ENCODE results near the gene SFSWAP. TPM values are rescaled to one million over a fixed set of nuclear protein-coding genes. Genes with fewer than 3 reads are reported as not detected.
"Not testable (repeated sequence)": the region's sequence is repeated elsewhere in the genome, so short reads cannot be mapped to it uniquely, and the experiment has no call there.

Gene SFSWAP
- polyA plus RNA-seq, 4 donors = 19.7 to 34.7 (median 33.4) TPM

DNA sequence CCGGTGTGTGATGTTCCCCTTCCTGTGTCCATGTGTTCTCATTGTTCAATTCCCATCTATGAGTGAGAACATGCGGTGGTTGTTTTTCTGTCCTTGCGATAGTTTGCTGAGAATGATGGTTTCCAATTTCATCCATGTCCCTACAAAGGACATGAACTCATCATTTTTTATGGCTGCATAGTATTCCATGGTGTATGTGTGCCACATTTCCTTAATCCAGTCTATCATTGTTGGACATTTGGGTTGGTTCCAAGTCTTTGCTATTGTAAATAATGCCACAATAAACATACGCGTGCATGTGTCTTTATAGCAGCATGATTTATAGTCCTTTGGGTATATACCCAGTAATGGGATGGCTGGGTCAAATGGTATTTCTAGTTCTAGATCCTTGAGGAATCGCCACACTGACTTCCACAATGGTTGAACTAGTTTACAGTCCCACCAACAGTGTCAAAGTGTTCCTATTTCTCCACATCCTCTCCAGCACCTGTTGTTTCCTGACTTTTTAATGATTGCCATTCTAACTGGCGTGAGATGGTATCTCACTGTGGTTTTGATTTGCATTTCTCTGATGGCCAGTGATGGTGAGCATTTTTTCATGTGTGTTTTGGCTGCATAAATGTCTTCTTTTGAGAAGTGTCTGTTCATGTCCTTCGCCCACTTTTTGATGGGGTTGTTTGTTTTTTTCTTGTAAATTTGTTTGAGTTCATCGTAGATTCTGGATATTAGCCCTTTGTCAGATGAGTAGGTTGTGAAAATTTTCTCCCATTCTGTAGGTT, 98.8 kb downstream of the SFSWAP start:
- H3K4me3 ChIP-seq (ENCODE audit: low read depth in 1 of 3, low read length in 3 of 3); H3K36me3 ChIP-seq (ENCODE audit: control insufficient read depth in 3 of 3, insufficient read depth in 2 of 3, low read depth in 1 of 3, low read length in 3 of 3); H3K27ac ChIP-seq (ENCODE audit: low read depth in 1 of 3, low read length in 2 of 3); H3K27me3 ChIP-seq (ENCODE audit: control insufficient read depth in 3 of 3, insufficient read depth in 3 of 3, low read length in 3 of 3); DNase-seq; FAIRE-seq; H3K4me1 ChIP-seq (ENCODE audit: control insufficient read depth in 3 of 3, insufficient read depth in 2 of 3, low read depth in 1 of 3, low read length in 2 of 3): not testable (repeated sequence)
- 82 to 94% (median 83%) methylated on average over 5 to 7 of the region's 9 CpGs for WGBS, 3 donors
- H3K9me3 ChIP-seq (ENCODE audit: control insufficient read depth in 2 of 2, insufficient read depth in 1 of 2, low read depth in 1 of 2, low read length in 1 of 2) = peaks cover 1 to 12% of the 10 kb centered on the region in 2 donors

GRCh38 chr12:131810726-131811125, 99.8 kb downstream of the SFSWAP start:
- no peaks in the 10 kb centered on the region for H3K27me3 ChIP-seq (ENCODE audit: control insufficient read depth in 3 of 3, insufficient read depth in 3 of 3, low read length in 3 of 3)
- no peak overlapping the region for H3K27ac ChIP-seq (ENCODE audit: low read depth in 1 of 3, low read length in 2 of 3)
- H3K36me3 ChIP-seq (ENCODE audit: control insufficient read depth in 3 of 3, insufficient read depth in 2 of 3, low read depth in 1 of 3, low read length in 3 of 3) = no peaks in the 10 kb centered on the region
- no peaks in the 10 kb centered on the region for H3K4me1 ChIP-seq (ENCODE audit: control insufficient read depth in 3 of 3, insufficient read depth in 2 of 3, low read depth in 1 of 3, low read length in 2 of 3)
- WGBS, 3 donors = 69 to 74% (median 70%) methylated on average over 13 of the region's 13 CpGs
- H3K9me3 ChIP-seq (ENCODE audit: control insufficient read depth in 2 of 2, insufficient read depth in 1 of 2, low read depth in 1 of 2, low read length in 1 of 2) = peaks cover 1 to 12% of the 10 kb centered on the region in 2 donors
- no peak overlapping the region for H3K4me3 ChIP-seq (ENCODE audit: low read depth in 1 of 3, low read length in 3 of 3)
- FAIRE-seq = no peak
- no peak for DNase-seq

DNA sequence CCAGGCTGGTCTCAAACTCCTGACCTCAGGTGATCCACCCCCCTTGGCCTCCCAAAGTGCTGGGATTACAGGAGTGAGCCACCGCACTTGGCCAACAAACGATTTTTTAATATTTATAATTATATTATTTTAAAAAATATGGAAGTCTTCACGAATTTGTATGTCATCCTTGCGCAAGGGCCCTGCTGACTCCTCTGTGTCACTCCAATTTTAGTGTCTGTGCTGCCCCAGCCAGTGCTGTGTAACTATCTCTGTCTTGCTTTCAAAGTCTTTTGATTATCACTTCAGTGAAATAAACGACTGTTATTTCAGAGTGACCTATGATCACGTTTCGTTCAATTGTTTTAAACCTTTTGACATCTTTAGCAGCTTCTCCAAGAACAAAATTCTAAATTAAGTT, 104.2 kb downstream of the SFSWAP start:
- FAIRE-seq = no peak

GRCh38 chr12:131816495-131816894, 105.6 kb downstream of the SFSWAP start:
- H3K4me1 ChIP-seq (ENCODE audit: control insufficient read depth in 3 of 3, insufficient read depth in 2 of 3, low read depth in 1 of 3, low read length in 2 of 3) = no peaks in the 10 kb centered on the region
- WGBS, 3 donors = 61 to 79% (median 62%) methylated on average over 5 of the region's 5 CpGs
- no peak for FAIRE-seq

More for the DNA sequence above, 104.2 kb downstream of the SFSWAP start:
- Histone ChIP-seq H3K9me3 (ENCODE audit: control insufficient read depth in 2 of 2, insufficient read depth in 1 of 2, low read depth in 1 of 2, low read length in 1 of 2) (peaks cover 1 to 12% of the 10 kb centered on the region in 2 donors), H3K27me3 (ENCODE audit: control insufficient read depth in 3 of 3, insufficient read depth in 3 of 3, low read length in 3 of 3) (no peaks in the 10 kb centered on the region), H3K4me3 (ENCODE audit: low read depth in 1 of 3, low read length in 3 of 3) (no peak overlapping the region), H3K36me3 (ENCODE audit: control insufficient read depth in 3 of 3, insufficient read depth in 2 of 3, low read depth in 1 of 3, low read length in 3 of 3) (no peaks in the 10 kb centered on the region), H3K4me1 (ENCODE audit: control insufficient read depth in 3 of 3, insufficient read depth in 2 of 3, low read depth in 1 of 3, low read length in 2 of 3) (no peaks in the 10 kb centered on the region), H3K27ac (ENCODE audit: low read depth in 1 of 3, low read length in 2 of 3) (no peak overlapping the region)
- no peak for DNase-seq
- WGBS, 3 donors = 60 to 82% (median 79%) methylated on average over 7 of the region's 7 CpGs

GRCh38 chr12:131817241-131817640, 106.4 kb downstream of the SFSWAP start:
- Histone ChIP-seq H3K27me3 (ENCODE audit: control insufficient read depth in 3 of 3, insufficient read depth in 3 of 3, low read length in 3 of 3) (no peaks in the 10 kb centered on the region), H3K4me3 (ENCODE audit: low read depth in 1 of 3, low read length in 3 of 3) (no peak overlapping the region), H3K36me3 (ENCODE audit: control insufficient read depth in 3 of 3, insufficient read depth in 2 of 3, low read depth in 1 of 3, low read length in 3 of 3) (no peaks in the 10 kb centered on the region), H3K9me3 (ENCODE audit: control insufficient read depth in 2 of 2, insufficient read depth in 1 of 2, low read depth in 1 of 2, low read length in 1 of 2) (peaks cover 1 to 8% of the 10 kb centered on the region in 2 donors), H3K27ac (ENCODE audit: low read depth in 1 of 3, low read length in 2 of 3) (no peak overlapping the region), H3K4me1 (ENCODE audit: control insufficient read depth in 3 of 3, insufficient read depth in 2 of 3, low read depth in 1 of 3, low read length in 2 of 3) (no peaks in the 10 kb centered on the region)
- DNase-seq (no peak), FAIRE-seq (no peak)
- WGBS, 3 donors = 89 to 93% (median 90%) methylated on average over 19 of the region's 19 CpGs

More at GRCh38 chr12:131816495-131816894, 105.6 kb downstream of the SFSWAP start:
- no peaks in the 10 kb centered on the region for H3K36me3 ChIP-seq (ENCODE audit: control insufficient read depth in 3 of 3, insufficient read depth in 2 of 3, low read depth in 1 of 3, low read length in 3 of 3)
- H3K4me3 ChIP-seq (ENCODE audit: low read depth in 1 of 3, low read length in 3 of 3) = no peak overlapping the region
- no peaks in the 10 kb centered on the region for H3K27me3 ChIP-seq (ENCODE audit: control insufficient read depth in 3 of 3, insufficient read depth in 3 of 3, low read length in 3 of 3)
- no peak overlapping the region for H3K27ac ChIP-seq (ENCODE audit: low read depth in 1 of 3, low read length in 2 of 3)
- DNase-seq = no peak
- peaks cover 1 to 12% of the 10 kb centered on the region in 2 donors for H3K9me3 ChIP-seq (ENCODE audit: control insufficient read depth in 2 of 2, insufficient read depth in 1 of 2, low read depth in 1 of 2, low read length in 1 of 2)

DNA sequence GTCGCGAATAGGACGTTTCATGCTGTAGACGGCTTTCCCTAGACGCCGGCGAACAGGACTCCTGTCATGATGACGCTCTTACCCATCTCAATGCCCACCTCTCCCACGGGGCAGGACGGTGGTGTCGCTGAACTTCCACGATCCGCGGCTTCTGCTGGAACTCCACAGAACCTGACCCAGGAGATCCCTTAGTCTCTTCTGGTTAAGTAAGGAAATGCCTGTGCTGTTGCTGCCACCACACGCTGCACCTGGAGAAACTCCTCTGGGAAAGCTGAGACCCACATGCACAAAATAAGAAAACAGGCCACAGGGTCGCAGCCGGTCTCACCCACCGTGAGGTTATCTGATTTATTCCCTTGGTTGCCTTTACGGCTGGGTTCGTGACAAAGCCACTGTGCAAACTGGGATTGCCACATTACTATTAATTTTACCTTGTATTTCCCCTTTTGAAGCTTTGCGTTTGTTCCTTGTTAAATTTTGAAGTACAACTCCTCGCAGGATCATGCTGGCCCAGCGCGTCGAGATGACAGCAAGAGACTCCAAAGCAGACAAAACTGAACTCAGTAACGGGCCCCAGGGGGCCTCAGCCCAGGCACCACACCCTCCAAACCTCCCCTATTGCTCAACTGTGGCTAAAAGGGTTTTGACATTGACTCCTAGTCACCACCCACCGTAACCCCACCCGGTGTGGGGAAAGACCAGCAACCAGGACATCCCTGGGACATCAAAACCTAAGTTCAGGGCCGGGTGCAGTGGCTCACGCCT, 108.1 kb downstream of the SFSWAP start:
- DNase-seq (no peak), FAIRE-seq (no peak)
- Histone ChIP-seq H3K27ac (ENCODE audit: low read depth in 1 of 3, low read length in 2 of 3) (no peak overlapping the region), H3K9me3 (ENCODE audit: control insufficient read depth in 2 of 2, insufficient read depth in 1 of 2, low read depth in 1 of 2, low read length in 1 of 2) (no peaks in the 10 kb centered on the region), H3K27me3 (ENCODE audit: control insufficient read depth in 3 of 3, insufficient read depth in 3 of 3, low read length in 3 of 3) (no peaks in the 10 kb centered on the region), H3K36me3 (ENCODE audit: control insufficient read depth in 3 of 3, insufficient read depth in 2 of 3, low read depth in 1 of 3, low read length in 3 of 3) (no peaks in the 10 kb centered on the region), H3K4me3 (ENCODE audit: low read depth in 1 of 3, low read length in 3 of 3) (no peak overlapping the region), H3K4me1 (ENCODE audit: control insufficient read depth in 3 of 3, insufficient read depth in 2 of 3, low read depth in 1 of 3, low read length in 2 of 3) (no peaks in the 10 kb centered on the region)
- 80 to 81% (median 81%) methylated on average over 30 of the region's 30 CpGs for WGBS, 3 donors

DNA sequence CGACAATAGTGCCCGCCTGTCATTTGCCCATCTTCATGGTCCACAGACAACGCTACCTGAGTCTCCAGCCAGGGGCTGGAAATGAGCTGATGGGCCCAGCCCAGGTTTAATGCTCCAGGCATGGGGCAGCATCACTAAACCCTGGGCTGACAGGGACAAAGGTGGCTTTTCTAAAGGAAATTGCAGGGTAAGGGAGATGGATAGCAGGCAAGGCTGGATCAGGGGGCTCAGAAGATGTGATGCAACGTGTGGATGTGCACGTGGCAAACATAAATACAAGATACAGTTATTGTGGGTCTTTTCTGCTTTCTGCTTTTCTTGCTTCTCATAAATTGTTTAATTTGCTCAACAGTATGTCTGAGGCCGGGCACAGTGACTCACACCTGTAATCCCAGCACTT, 113.6 kb downstream of the SFSWAP start:
- Histone ChIP-seq H3K4me3 (ENCODE audit: low read depth in 1 of 3, low read length in 3 of 3) (no peak overlapping the region), H3K36me3 (ENCODE audit: control insufficient read depth in 3 of 3, insufficient read depth in 2 of 3, low read depth in 1 of 3, low read length in 3 of 3) (no peaks in the 10 kb centered on the region), H3K9me3 (ENCODE audit: control insufficient read depth in 2 of 2, insufficient read depth in 1 of 2, low read depth in 1 of 2, low read length in 1 of 2) (no peaks in the 10 kb centered on the region), H3K4me1 (ENCODE audit: control insufficient read depth in 3 of 3, insufficient read depth in 2 of 3, low read depth in 1 of 3, low read length in 2 of 3) (no peaks in the 10 kb centered on the region), H3K27ac (ENCODE audit: low read depth in 1 of 3, low read length in 2 of 3) (no peak overlapping the region), H3K27me3 (ENCODE audit: control insufficient read depth in 3 of 3, insufficient read depth in 3 of 3, low read length in 3 of 3) (peaks cover 0 to 16% (median 9%) of the 10 kb centered on the region in 3 donors)
- DNase-seq (no peak), FAIRE-seq (no peak)
- 82 to 90% (median 88%) methylated on average over 6 of the region's 6 CpGs for WGBS, 3 donors

- no peak overlapping the region for H3K27ac ChIP-seq (ENCODE audit: low read depth in 1 of 3, low read length in 2 of 3)
- peaks cover 0 to 24% (median 18%) of the 10 kb centered on the region in 3 donors for H3K27me3 ChIP-seq (ENCODE audit: control insufficient read depth in 3 of 3, insufficient read depth in 3 of 3, low read length in 3 of 3)
- no peak for FAIRE-seq
- H3K4me1 ChIP-seq (ENCODE audit: control insufficient read depth in 3 of 3, insufficient read depth in 2 of 3, low read depth in 1 of 3, low read length in 2 of 3) = no peaks in the 10 kb centered on the region
- 68 to 80% (median 71%) methylated on average over 18 of the region's 18 CpGs for WGBS, 3 donors
- no peaks in the 10 kb centered on the region for H3K36me3 ChIP-seq (ENCODE audit: control insufficient read depth in 3 of 3, insufficient read depth in 2 of 3, low read depth in 1 of 3, low read length in 3 of 3)
- no peak overlapping the region for H3K4me3 ChIP-seq (ENCODE audit: low read depth in 1 of 3, low read length in 3 of 3)
- H3K9me3 ChIP-seq (ENCODE audit: control insufficient read depth in 2 of 2, insufficient read depth in 1 of 2, low read depth in 1 of 2, low read length in 1 of 2) = no peaks in the 10 kb centered on the region
- DNase-seq = no peak
Observed at GRCh38 chr12:131825146-131825892, 114.4 kb downstream of the SFSWAP start.
